Heart right ventricle (tissue), 16 donors: Measurements from ENCODE around the gene NUDT22. TPM values are rescaled to one million over a fixed set of nuclear protein-coding genes. Genes with fewer than 3 reads are reported as not detected.

Experiments
- ATAC-seq, 8 donors: fragments of 200-7000 bp; cut with Tn5 transposase; one replicate each; pipeline ENCODE4 v1.9.1; 2020; ENCODE audit warnings: mild to moderate bottlenecking in 8 of 8, moderate library complexity in 8 of 8, moderate number of reproducible peaks in 1 of 8
- DNase-seq, 2 donors: peaks; one replicate each; pipeline ENCODE4 v3.0.0-alpha.2; 2020
- H3K27ac ChIP-seq, 10 donors: fragments of 200-600 bp; sonication (generic) in 2 of 10; one replicate each; pipeline versions ENCODE4 v1.5.0 to v1.8.0; 2020 to 2022; ENCODE audit warnings: mild to moderate bottlenecking in 3 of 10
- H3K27me3 ChIP-seq, 7 donors: fragments of 200-600 bp; one replicate each; pipeline ENCODE4 v1.8.0; 2021 to 2022; ENCODE audit warnings: mild to moderate bottlenecking in 2 of 7
- H3K36me3 ChIP-seq, 9 donors: fragments of 200-600 bp; sonication (generic) in 1 of 9; one replicate each; pipeline versions ENCODE4 v1.5.0 to v1.8.0; 2020 to 2022; ENCODE audit warnings: mild to moderate bottlenecking in 2 of 9
- H3K4me1 ChIP-seq, 9 donors: fragments of 200-600 bp; sonication (generic) in 1 of 9; one replicate each; pipeline versions ENCODE4 v1.5.0 to v1.8.0; 2020 to 2022; ENCODE audit warnings: mild to moderate bottlenecking in 4 of 9
- H3K4me3 ChIP-seq, 10 donors: fragments of 200-600 bp; sonication (generic) in 2 of 10; one replicate each; pipeline versions ENCODE4 v1.5.0 to v1.8.0; 2020 to 2022; ENCODE audit warnings: mild to moderate bottlenecking in 7 of 10, moderate library complexity in 2 of 10
- H3K9me3 ChIP-seq, 11 donors: fragments of 200-600 bp in 10 of 11; sonication (generic) in 2 of 11; one replicate each; pipeline versions ENCODE4 v1.5.0 to v1.8.0; 2013 to 2022; ENCODE audit warnings: mild to moderate bottlenecking in 2 of 11, control low read depth in 1 of 11, moderate library complexity in 1 of 11
- WGBS, 2 donors: extraction: QIAGEN DNeasy Blood & Tissue Kit; methylation state at CpG; one replicate each; pipeline ENCODE4 v1.1.7; 2013; ENCODE audit warnings: inconsistent platforms in 1 of 2; 5-methylcytosine and 5-hydroxymethylcytosine counted together
- intact Hi-C, 10 donors: fragments of 100-400 bp; cut with DNase I; formaldehyde crosslinking; loops; one replicate each; pipeline versions ENCODE4 v1.11.1 to v1.14.2; 2022
- polyA plus RNA-seq, 2 donors: library from polyadenylated mRNA; stranded (reverse); fragments of 200-250 nt; gene quantifications; one replicate each; pipeline ENCODE4 v1.2.3, GENCODE V29; 2013
- total RNA-seq, 10 donors: library from RNA; stranded (reverse); fragmentation: NEBNext Ultra II Directional in 3 of 10; extraction: Animal tissue kit (Norgen Biotek cat#: 25700) in 3 of 10; gene quantifications; one replicate each; pipeline versions ENCODE4 v1.2.1 to v1.2.4, GENCODE V29; 2021 to 2023
- TF ChIP-seq, protein P1 (sequence below), 9 donors: fragments of 200-600 bp; sonication (generic) in 2 of 9; IDR thresholded peaks; one replicate each; pipeline versions ENCODE4 v1.5.0 to v1.8.0; 2021 to 2022; ENCODE audit warnings: antibody characterized with exemption in 9 of 9, mild to moderate bottlenecking in 5 of 9, moderate library complexity in 1 of 9
- donor health status: Arrhythmogenic right ventricular cardiomyopathy.
- donor health status: ischemic (EF 13 %, LVEDD 7.1; RV severe dilation, severe dysfunction).
- donor health status: healthy with polysubstance abuse.
- donor health status: DM: no; HTN: yes; CAD: no.
- donor health status: DM: no; HTN: no; CAD: no.
- donor health status: ischemic (EF 25% LVEDD 6.9; RV normal size, moderate dysfunction).
- donor health status: ischemic (EF 25% LVEDD 5.7; RV mildly dilated, moderate dysfunction).
- donor health status: healthy.
- donor health status: DM: yes; HTN: yes; CAD: no.
- donor health status: Ischemic cardiomyopathy.
- donor health status: ischemic (EF 35%, LVEDD 5.7; RV mildly dilated, moderate dysfunction).
- donor health status: nonischemic (EF 11% LVEDD 7.7; RV severe dilation, severe dysfunction).
- donor health status: DM: yes; HTN: yes; CAD: no.
- donor health status: PGD.
- donor health status: ischemic (EF 29% LVEDD 5.4; RV normal size, mild dysfunction).
- donor health status: nonischemic (EF 23%, LVEDD 6.1; RV moderate dilation, normal function).

Gene NUDT22
- total and polyA plus RNA-seq, 12 donors = 57.3 to 95.2 (median 72.6) TPM

DNA sequence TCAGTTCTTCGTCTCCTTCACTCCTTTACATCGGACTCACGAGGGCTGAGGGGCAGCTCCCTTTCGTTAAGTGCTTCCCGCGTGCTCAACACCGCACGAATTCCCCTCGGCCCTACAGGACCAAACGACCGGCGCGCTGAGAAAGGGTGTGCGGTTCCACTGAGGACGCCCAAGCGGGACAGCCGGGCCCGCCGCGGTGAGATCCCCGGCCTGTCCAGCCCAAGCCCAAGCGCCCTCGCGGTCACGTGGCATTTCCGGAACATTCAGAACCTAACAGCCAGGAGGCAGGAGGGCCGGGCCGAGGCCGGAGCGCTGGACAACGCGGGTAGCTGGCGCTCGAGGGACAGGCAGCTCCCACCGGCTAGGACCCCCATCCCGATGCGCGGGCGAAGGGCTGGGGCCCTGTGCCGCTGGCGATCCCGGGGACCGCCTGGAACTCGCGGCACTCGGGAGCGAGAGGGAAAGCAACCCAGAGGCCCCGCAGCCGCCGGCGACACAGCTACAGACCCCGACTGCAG, 40.8 kb upstream of the NUDT22 start:
- TF ChIP-seq, protein P1, sequence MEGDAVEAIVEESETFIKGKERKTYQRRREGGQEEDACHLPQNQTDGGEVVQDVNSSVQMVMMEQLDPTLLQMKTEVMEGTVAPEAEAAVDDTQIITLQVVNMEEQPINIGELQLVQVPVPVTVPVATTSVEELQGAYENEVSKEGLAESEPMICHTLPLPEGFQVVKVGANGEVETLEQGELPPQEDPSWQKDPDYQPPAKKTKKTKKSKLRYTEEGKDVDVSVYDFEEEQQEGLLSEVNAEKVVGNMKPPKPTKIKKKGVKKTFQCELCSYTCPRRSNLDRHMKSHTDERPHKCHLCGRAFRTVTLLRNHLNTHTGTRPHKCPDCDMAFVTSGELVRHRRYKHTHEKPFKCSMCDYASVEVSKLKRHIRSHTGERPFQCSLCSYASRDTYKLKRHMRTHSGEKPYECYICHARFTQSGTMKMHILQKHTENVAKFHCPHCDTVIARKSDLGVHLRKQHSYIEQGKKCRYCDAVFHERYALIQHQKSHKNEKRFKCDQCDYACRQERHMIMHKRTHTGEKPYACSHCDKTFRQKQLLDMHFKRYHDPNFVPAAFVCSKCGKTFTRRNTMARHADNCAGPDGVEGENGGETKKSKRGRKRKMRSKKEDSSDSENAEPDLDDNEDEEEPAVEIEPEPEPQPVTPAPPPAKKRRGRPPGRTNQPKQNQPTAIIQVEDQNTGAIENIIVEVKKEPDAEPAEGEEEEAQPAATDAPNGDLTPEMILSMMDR (IDR thresholded peaks at IDR 0.05) = peak; percentile 19 to 73 (median 39)
- H3K4me1 ChIP-seq = peaks cover 12 to 60% (median 41%) of the 10 kb centered on the region in 9 donors
- ATAC-seq = peak; percentile 48 to 73 (median 60)
- peak overlapping the region in 9 of 10 donors; percentile 32 to 89 (median 66) for H3K4me3 ChIP-seq
- intact Hi-C loops = loop anchor here in 2 of 10 donors (2.0 to 5.0 kb wide), 2 partner anchors 42 kb away; partner anchors contain the start of genes NUDT22 (in 2 of the 2) and TRPT1 (in 2 of the 2)
- H3K27me3 ChIP-seq = no peaks in the 10 kb centered on the region
- H3K36me3 ChIP-seq = peaks cover 0 to 19% (median 0%) of the 10 kb centered on the region in 9 donors
- 0 to 1% methylated on average over 52 of the region's 52 CpGs for WGBS, 2 donors
- peak; percentile 87 to 89 for DNase-seq
- no peaks in the 10 kb centered on the region for H3K9me3 ChIP-seq
- H3K27ac ChIP-seq = peak overlapping the region; percentile 90 to 98 (median 94)

DNA sequence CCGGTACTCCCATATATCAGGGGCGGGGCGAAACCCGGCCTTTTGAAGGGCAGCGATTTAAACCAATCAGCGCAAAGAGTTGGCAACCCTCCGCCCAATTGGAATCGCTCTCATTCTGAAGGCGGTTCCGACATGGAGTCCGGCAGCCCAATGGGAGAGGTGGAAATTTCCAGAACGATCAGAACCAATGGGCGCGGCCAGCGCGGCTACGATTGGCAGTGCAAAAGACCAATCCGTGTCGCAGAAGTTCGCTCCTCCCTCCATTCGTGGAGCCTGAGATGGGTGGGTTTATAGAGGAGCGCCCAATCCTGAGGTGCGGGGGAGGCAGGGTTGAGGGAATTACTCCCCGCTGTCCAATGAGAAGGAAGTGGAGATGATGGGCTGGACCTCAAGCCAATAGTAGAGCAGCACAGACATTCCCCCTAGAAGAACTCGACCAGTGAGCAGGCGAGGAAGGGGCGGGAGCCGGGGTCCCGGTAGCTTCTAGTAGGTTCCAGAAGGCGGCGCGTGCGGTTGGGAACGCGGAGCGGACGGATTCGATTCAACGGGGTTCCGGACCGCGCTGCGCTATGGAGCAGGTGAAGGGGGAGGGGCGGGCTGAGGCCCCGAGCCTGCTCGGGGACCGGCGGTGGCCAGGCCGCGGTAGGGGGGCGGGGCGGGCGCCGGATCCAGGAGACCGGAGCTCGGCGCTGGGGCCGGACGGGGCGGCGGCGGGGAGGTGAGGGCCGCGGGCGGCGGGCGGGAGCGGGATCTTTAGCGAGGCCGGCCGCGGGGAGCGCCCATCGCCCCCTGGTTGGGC, 40.2 kb upstream of the NUDT22 start, which contains the start of gene STIP1:
STIP1 (plus strand) TSS at position 479 of the 799 bp plus-strand sequence; CDS start at position 570, 91 bp downstream.
- peak within 1 kb of the TSS in 9 of 10 donors; percentile 32 to 89 (median 66) for H3K4me3 ChIP-seq
- no peaks in the 10 kb centered on the region for H3K9me3 ChIP-seq
- 1% methylated on average over 47 to 72 of the region's 74 CpGs for WGBS, 2 donors
- DNase-seq (peak; percentile 97 to 100), ATAC-seq (peak; percentile 86 to 94 (median 91))
- H3K36me3 ChIP-seq = peaks cover 0 to 26% (median 0%) of the 10 kb centered on the region in 9 donors
- TF ChIP-seq, protein P1 (IDR thresholded peaks at IDR 0.05) = peak in 7 of 9 donors; percentile 14 to 66 (median 40)
- H3K4me1 ChIP-seq = peaks cover 12 to 53% (median 35%) of the 10 kb centered on the region in 9 donors
- intact Hi-C loops = loop anchor here in 2 of 10 donors (2.0 to 5.0 kb wide), 2 partner anchors 41 kb away; partner anchors contain the start of genes NUDT22 (in 2 of the 2) and TRPT1 (in 2 of the 2)
- peak within 1 kb of the TSS; percentile 90 to 98 (median 94) for H3K27ac ChIP-seq
- no peaks in the 10 kb centered on the region for H3K27me3 ChIP-seq

- intact Hi-C loops = loop anchor here in 1 of 10 donors (5.0 kb wide), 1 partner anchor 41 kb away; the partner anchor contains the start of genes NUDT22 and TRPT1
- DNase-seq = no peak
- Histone ChIP-seq H3K4me1 (peaks cover 12 to 47% (median 28%) of the 10 kb centered on the region in 9 donors), H3K36me3 (peaks cover 0 to 31% (median 0%) of the 10 kb centered on the region in 9 donors), H3K27me3 (no peaks in the 10 kb centered on the region), H3K4me3 (no peak overlapping the region), H3K27ac (peak overlapping the region in 5 of 10 donors; percentile 19 to 89 (median 83)), H3K9me3 (no peaks in the 10 kb centered on the region)
- ATAC-seq = no peak
- WGBS, 2 donors = 1% methylated on average over 44 to 48 of the region's 48 CpGs
- TF ChIP-seq, protein P1 (IDR thresholded peaks at IDR 0.05) = no peak
Observed at GRCh38 chr11:64186492-64187165, 39.4 kb upstream of the NUDT22 start.

DNA sequence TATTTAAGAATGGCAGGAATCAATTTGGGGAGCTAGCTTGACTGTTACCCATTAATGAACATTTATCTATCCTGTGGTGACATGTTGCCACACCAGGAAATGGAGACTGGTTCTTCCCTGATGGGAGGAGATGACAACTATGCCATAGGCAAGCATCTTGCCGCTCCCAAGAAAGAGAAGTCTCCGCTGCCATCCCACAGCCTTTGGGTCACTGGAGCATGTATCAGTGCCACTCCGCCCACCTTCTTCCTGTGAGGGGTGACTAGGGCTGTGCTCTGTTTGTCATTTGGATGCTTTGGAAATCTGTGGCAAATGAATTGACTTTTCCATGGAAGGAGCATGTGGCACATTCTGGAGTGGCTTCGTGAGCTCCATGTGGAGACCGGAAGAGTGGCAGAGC, 33.6 kb upstream of the NUDT22 start:
- Histone ChIP-seq H3K27ac (no peak overlapping the region), H3K9me3 (no peaks in the 10 kb centered on the region), H3K27me3 (no peaks in the 10 kb centered on the region), H3K4me3 (no peak overlapping the region), H3K36me3 (peaks cover 3 to 89% (median 46%) of the 10 kb centered on the region in 9 donors), H3K4me1 (peaks cover 0 to 12% (median 0%) of the 10 kb centered on the region in 9 donors)
- intact Hi-C loops = no loop called here
- TF ChIP-seq, protein P1 (IDR thresholded peaks at IDR 0.05) = no peak
- WGBS, 2 donors = 93 to 94% methylated on average over 5 of the region's 5 CpGs
- no peak for DNase-seq
- ATAC-seq = no peak
